NCI-H1436 (cell line): Measurements from ENCODE around the gene TACC2.
"Not testable (repeated sequence)": the region's sequence is repeated elsewhere in the genome, so short reads cannot be mapped to it uniquely, and the experiment has no call there.

Source experiments
- DNase-seq: peaks from one replicate; lab custom pipeline; 2025; lab: John Stamatoyannopoulos, UW

Gene TACC2

GRCh38 chr10:122191936-122192541 is 203.1 kb downstream of the TACC2 start:
- no peak for DNase-seq

- DNase-seq = no peak
These were observed 205.3 kb downstream of the TACC2 start for GRCh38 chr10:122194251-122194650.

GRCh38 chr10:122196218-122196617 is 207.3 kb downstream of the TACC2 start:
- no peak for DNase-seq

GRCh38 chr10:122197611-122198222 is 208.8 kb downstream of the TACC2 start:
- DNase-seq = no peak

- no peak for DNase-seq
These were observed 209.7 kb downstream of the TACC2 start for GRCh38 chr10:122198631-122199030.

- DNase-seq = no peak
These were observed 210.1 kb downstream of the TACC2 start for GRCh38 chr10:122199070-122199469.

GRCh38 chr10:122199689-122200088 is 210.7 kb downstream of the TACC2 start:
- DNase-seq = no peak

- DNase-seq = no peak
These were observed 212.4 kb downstream of the TACC2 start for GRCh38 chr10:122201401-122201800.

- DNase-seq = not testable (repeated sequence)
These were observed 214.2 kb downstream of the TACC2 start for GRCh38 chr10:122203180-122203579.

GRCh38 chr10:122204691-122205489 is 215.9 kb downstream of the TACC2 start:
- DNase-seq = no peak

GRCh38 chr10:122206471-122207065 is 217.6 kb downstream of the TACC2 start:
- no peak for DNase-seq

GRCh38 chr10:122207163-122207562 is 218.2 kb downstream of the TACC2 start:
- DNase-seq = no peak

- DNase-seq = peak; percentile 42
These were observed 218.6 kb downstream of the TACC2 start for GRCh38 chr10:122207596-122207995.

GRCh38 chr10:122208571-122209430 is 219.8 kb downstream of the TACC2 start:
- DNase-seq = no peak

- DNase-seq = no peak
These were observed 221.7 kb downstream of the TACC2 start for GRCh38 chr10:122210481-122211265.

- DNase-seq = no peak
These were observed 224.4 kb downstream of the TACC2 start for GRCh38 chr10:122213364-122213763.

- no peak for DNase-seq
These were observed 224.8 kb downstream of the TACC2 start for GRCh38 chr10:122213766-122214165.

GRCh38 chr10:122216047-122216446 is 227.1 kb downstream of the TACC2 start:
- no peak for DNase-seq

- no peak for DNase-seq
These were observed 230.4 kb downstream of the TACC2 start for GRCh38 chr10:122219340-122219739.

GRCh38 chr10:122220736-122221135 is 231.8 kb downstream of the TACC2 start:
- no peak for DNase-seq

GRCh38 chr10:122221958-122222357 is 233.0 kb downstream of the TACC2 start:
- no peak for DNase-seq
